Endometrial microvascular endothelial cells (primary cell): ENCODE measurements around the gene PTPRO. TPM values are rescaled to one million over a fixed set of nuclear protein-coding genes. Genes with fewer than 3 reads are reported as not detected.

Experiments used
- total RNA-seq: library from RNA; depleted of rRNA; stranded (reverse); fragments of >200 nt; gene quantifications from one replicate; pipeline ENCODE4 v1.2.3, GENCODE V29; 2015; ENCODE audit errors: inconsistent ontology term

Gene PTPRO
- total RNA-seq, 1 donor from 2014 or later = 0.37 TPM

Other genes with a start within 250 kb of the PTPRO start
- gene RERG, start 101.1 kb upstream of the PTPRO start, total RNA-seq = not detected